Right atrium auricular region (tissue), 2 donors: ENCODE data around the gene PNLIPRP1. TPM values are rescaled to one million over a fixed set of nuclear protein-coding genes. Genes with fewer than 3 reads are reported as not detected.

Experiments
- DNase-seq: peaks from one replicate; pipeline ENCODE4 v3.0.0-alpha.2; 2019; ENCODE audit warnings: low spot score
- H3K27ac ChIP-seq, 2 donors: fragments of 200-600 bp; sonication (generic); 1 replicate in 1 of 2; 2 replicates in 1 of 2; pipeline ENCODE4 v1.5.1; 2016 to 2019
- H3K27me3 ChIP-seq, 2 donors: fragments of 200-600 bp; sonication (generic); one replicate each; pipeline versions ENCODE4 v1.5.1 to v1.6.0; 2017 to 2019
- H3K36me3 ChIP-seq: fragments of 200-600 bp; sonication (generic); one replicate; pipeline ENCODE4 v1.5.1; 2016
- H3K4me1 ChIP-seq, 2 donors: fragments of 200-600 bp; sonication (generic); one replicate each; pipeline versions ENCODE4 v1.5.1 to v1.6.0; 2017 to 2019
- H3K4me3 ChIP-seq, 2 donors: fragments of 200-600 bp; sonication (generic); 1 replicate in 1 of 2; 2 replicates in 1 of 2; pipeline ENCODE4 v1.5.1; 2017 to 2019; ENCODE audit warnings: mild to moderate bottlenecking in 1 of 2, moderate library complexity in 1 of 2
- H3K9me3 ChIP-seq, 2 donors: fragments of 200-600 bp; sonication (generic); one replicate each; pipeline ENCODE4 v1.5.1; 2019
- total RNA-seq, 2 donors: library from RNA; depleted of rRNA; stranded (reverse); fragments of >200 nt; gene quantifications; one replicate each; pipeline ENCODE4 v1.1.0, GENCODE V29; 2016
- TF ChIP-seq, protein P1 (sequence below), 2 donors: fragments of 200-600 bp; sonication (generic); IDR thresholded peaks; one replicate each; pipeline ENCODE4 v1.5.1; 2019; ENCODE audit warnings: antibody characterized with exemption in 2 of 2

Gene PNLIPRP1
- total RNA-seq, 2 donors from 2014 or later = not detected

DNA sequence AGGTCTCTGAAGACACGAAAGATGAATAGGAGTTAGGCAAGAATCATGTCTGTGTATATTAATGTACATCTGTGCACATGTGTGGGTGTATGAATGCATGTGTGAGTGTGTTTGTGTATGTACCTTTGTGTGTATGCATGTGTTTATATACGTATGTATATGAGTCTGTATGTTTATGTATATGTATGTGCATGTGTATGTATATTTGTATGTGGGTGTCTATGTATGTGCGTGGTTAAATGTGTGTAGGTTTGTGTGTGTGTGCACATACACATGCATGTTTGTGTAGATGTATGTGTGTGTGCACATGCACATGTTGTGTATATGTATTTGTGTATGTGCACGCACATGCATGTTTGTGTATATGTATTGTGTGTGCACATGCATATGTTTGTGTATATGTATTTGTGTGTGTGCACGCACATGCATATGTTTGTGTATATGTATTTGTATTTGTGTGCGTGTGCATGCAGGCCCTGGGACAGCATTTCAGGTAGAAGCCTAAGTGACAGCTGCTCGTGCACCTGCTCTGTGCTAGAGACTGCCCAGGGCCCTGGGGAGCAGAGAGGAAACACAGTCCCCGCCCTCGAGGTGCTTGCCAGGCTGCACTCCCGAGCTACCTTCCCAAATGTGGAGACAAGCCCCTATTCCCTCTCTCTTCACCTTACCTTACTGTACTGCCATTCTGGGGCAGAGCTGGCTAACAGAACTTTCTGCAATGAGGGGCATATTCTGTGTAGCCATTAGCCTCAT, 12.1 kb downstream of the PNLIPRP1 start:
- H3K27me3 ChIP-seq = no peaks in the 10 kb centered on the region
- H3K9me3 ChIP-seq = no peaks in the 10 kb centered on the region
- H3K27ac ChIP-seq = no peak overlapping the region
- no peak for DNase-seq
- no peaks in the 10 kb centered on the region for H3K4me1 ChIP-seq
- no peak overlapping the region for H3K4me3 ChIP-seq
- TF ChIP-seq, protein P1, sequence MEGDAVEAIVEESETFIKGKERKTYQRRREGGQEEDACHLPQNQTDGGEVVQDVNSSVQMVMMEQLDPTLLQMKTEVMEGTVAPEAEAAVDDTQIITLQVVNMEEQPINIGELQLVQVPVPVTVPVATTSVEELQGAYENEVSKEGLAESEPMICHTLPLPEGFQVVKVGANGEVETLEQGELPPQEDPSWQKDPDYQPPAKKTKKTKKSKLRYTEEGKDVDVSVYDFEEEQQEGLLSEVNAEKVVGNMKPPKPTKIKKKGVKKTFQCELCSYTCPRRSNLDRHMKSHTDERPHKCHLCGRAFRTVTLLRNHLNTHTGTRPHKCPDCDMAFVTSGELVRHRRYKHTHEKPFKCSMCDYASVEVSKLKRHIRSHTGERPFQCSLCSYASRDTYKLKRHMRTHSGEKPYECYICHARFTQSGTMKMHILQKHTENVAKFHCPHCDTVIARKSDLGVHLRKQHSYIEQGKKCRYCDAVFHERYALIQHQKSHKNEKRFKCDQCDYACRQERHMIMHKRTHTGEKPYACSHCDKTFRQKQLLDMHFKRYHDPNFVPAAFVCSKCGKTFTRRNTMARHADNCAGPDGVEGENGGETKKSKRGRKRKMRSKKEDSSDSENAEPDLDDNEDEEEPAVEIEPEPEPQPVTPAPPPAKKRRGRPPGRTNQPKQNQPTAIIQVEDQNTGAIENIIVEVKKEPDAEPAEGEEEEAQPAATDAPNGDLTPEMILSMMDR (IDR thresholded peaks at IDR 0.05) = no peak
- no peaks in the 10 kb centered on the region for H3K36me3 ChIP-seq

DNA sequence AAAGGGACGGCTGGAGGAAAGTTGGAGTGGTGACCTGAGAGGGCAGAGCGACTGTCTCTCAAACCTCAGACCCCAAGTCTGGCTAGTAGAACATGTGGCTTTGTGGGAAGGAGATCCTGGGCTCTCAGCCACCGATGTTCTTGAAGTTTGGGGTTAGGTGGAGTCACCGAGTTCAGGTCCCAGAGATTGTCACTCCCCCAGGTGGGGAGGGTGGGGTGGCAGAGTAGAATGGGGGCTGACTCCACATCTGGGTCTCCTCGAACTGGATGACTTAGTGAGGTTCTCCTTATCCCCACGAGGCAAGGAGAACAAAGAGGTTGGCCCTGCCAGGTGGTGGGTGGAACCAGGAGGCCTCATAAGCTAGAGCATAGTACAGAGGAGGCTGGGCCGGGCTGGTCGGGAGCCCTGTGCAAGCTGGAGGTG, 15.3 kb downstream of the PNLIPRP1 start:
- no peak overlapping the region for H3K27ac ChIP-seq
- no peaks in the 10 kb centered on the region for H3K4me1 ChIP-seq
- H3K36me3 ChIP-seq = no peaks in the 10 kb centered on the region
- no peaks in the 10 kb centered on the region for H3K9me3 ChIP-seq
- DNase-seq = no peak
- TF ChIP-seq, protein P1 (IDR thresholded peaks at IDR 0.05) = no peak
- no peak overlapping the region for H3K4me3 ChIP-seq
- H3K27me3 ChIP-seq = no peaks in the 10 kb centered on the region

DNA sequence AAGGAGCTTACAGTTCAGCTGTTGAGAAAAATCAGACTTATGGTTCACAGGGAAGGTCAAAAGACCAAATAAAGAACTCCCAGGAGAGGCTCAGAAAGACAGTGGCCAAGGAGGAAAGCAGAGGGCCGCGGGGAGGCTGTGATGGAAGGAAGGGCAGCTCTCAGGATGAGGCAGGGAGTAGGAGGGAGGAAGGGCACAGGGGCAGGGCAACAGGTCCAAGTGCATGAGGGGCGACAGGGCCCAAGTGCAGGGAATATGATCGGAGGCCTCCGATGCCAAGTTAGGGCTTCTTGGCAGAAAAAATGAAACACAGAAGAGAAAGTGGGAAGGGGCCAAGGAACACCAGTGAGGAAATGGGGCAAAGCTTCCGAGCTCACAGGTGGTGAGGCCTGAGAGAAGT, 16.6 kb downstream of the PNLIPRP1 start:
- Histone ChIP-seq H3K9me3 (no peaks in the 10 kb centered on the region), H3K27me3 (no peaks in the 10 kb centered on the region)
- TF ChIP-seq, protein P1 (IDR thresholded peaks at IDR 0.05) = no peak

DNA sequence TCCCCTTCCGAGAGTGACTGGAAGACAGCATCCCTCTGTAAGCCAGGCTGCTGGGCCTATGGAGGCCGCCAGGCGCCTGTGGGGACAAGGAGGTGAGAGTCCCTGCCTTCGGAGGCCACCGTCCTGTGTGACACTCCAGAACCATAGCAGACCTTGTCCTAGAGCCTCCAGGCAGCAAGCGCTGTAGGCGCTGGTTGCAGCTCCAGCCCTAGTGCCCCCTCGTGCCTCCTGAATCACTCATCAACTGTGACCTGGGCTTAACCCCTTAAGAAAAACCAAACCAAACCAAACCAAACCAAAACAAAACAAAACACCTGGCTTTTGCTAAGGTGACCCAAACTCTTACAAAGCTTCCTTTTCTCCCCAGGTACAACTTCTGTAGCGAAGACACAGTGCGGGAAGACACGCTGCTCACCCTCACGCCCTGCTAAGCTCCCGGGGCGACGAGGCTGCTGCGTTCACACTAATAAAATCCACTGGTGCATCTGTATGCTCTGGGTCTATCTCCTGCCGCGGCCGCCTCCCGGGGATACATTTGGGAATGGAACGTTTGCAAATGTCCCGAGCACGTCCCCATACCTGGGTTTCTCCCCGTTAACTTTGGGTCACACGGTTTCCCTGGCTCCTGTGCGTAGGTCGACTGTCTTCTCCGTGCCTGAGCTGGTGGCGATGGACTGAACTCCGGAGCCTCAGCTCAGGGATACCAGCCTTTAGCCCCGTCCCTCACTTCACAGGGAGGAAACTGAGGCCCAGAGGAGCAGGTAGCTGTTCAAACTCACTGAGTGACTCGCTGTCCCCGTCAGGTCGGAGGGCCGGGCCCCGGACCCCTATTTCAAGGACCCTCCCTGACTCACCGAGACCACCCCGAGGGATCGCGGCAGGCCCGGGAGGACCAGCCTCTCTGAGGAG, 18.2 kb downstream of the PNLIPRP1 start:
- peak overlapping the region; percentile 12 to 37 for H3K4me3 ChIP-seq
- TF ChIP-seq, protein P1 (IDR thresholded peaks at IDR 0.05) = no peak
- DNase-seq = no peak
- no peaks in the 10 kb centered on the region for H3K9me3 ChIP-seq
- no peak overlapping the region for H3K27ac ChIP-seq
- no peaks in the 10 kb centered on the region for H3K27me3 ChIP-seq
- no peaks in the 10 kb centered on the region for H3K4me1 ChIP-seq
- H3K36me3 ChIP-seq = no peaks in the 10 kb centered on the region

More for the DNA sequence above, 16.6 kb downstream of the PNLIPRP1 start:
- no peak overlapping the region for H3K27ac ChIP-seq
- no peaks in the 10 kb centered on the region for H3K36me3 ChIP-seq
- no peak overlapping the region for H3K4me3 ChIP-seq
- no peak for DNase-seq
- no peaks in the 10 kb centered on the region for H3K4me1 ChIP-seq

DNA sequence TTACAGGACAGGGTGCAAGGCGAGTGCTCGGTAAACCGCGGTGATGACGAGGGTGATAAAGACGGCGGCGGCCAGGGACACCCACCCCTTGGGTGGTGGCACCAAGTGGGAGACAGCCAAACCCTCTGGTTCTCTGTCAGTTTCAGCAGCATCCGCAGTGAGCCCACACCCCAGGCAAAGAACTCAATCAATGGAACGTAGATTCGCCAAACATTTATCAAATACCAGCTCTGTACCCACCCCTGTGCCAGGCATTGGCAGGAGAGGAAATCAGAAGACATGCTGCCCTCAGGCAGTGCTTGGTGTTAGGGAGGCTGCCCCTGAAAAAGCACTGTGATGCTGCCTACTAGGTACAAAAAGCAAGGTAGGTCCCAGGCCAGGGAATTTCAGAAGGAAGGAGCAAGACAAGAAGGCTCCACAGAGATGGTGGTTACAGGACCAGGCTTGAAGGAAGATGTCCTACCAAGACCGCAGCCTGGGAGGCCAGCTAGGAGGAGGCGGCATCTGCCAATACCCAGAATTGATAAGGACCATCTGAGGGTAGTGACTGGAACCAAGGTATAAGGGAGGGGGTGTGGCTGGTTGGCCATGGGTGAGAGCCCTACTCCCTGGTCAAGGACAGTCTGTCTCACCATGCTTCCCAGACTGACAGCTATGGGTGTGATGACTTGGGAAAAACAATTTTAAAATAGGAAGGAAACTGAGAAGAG, 19.8 kb downstream of the PNLIPRP1 start:
- Histone ChIP-seq H3K4me1 (no peaks in the 10 kb centered on the region), H3K27me3 (no peaks in the 10 kb centered on the region), H3K27ac (no peak overlapping the region), H3K9me3 (no peaks in the 10 kb centered on the region), H3K36me3 (no peaks in the 10 kb centered on the region), H3K4me3 (no peak overlapping the region)
- TF ChIP-seq, protein P1 (IDR thresholded peaks at IDR 0.05) = no peak
- DNase-seq = no peak
